GM21717 (cell line): ENCODE data around the gene MT4.

Experiments used
- ATAC-seq: cut with Tn5 transposase; IDR thresholded peaks from one replicate; pipeline ENCODE4 v1.9.1; 2021; ENCODE audit warnings: mild to moderate bottlenecking, moderate library complexity; ENCODE audit not compliant: unreplicated experiment

Gene MT4

GRCh38 chr16:56618138-56618537 lies 53.3 kb downstream of the MT4 start:
- no peak for ATAC-seq
